Activated naive CD8-positive, alpha-beta T cell treated with anti-CD3 and anti-CD28 coated beads for 36 hours (primary cell): ENCODE results near the gene HTRA2. TPM values are rescaled to one million over a fixed set of nuclear protein-coding genes. Genes with fewer than 3 reads are reported as not detected.
"Not testable (repeated sequence)": the region's sequence is repeated elsewhere in the genome, so short reads cannot be mapped to it uniquely, and the experiment has no call there.

Experiments used
- DNase-seq: peaks from one replicate; pipeline ENCODE4 v3.0.0; 2021
- H3K27ac Mint-ChIP-seq: one replicate; pipeline ENCODE4 v1.8.0; 2022; ENCODE audit warnings: mild to moderate bottlenecking, moderate library complexity, mixed read lengths
- H3K27me3 Mint-ChIP-seq: one replicate; pipeline ENCODE4 v1.8.0; 2022; ENCODE audit warnings: mild to moderate bottlenecking, mixed read lengths
- H3K36me3 Mint-ChIP-seq: one replicate; pipeline ENCODE4 v1.8.0; 2021; ENCODE audit warnings: mild to moderate bottlenecking, mixed read lengths
- H3K4me1 Mint-ChIP-seq: one replicate; pipeline ENCODE4 v1.8.0; 2021; ENCODE audit warnings: mixed read lengths
- H3K4me3 Mint-ChIP-seq: one replicate; pipeline ENCODE4 v1.8.0; 2022; ENCODE audit warnings: mild to moderate bottlenecking, moderate library complexity, mixed read lengths
- H3K9me3 Mint-ChIP-seq: one replicate; pipeline ENCODE4 v1.8.0; 2022; ENCODE audit warnings: mixed read lengths
- total RNA-seq, 2 experiments: library from RNA; stranded (reverse); gene quantifications; one replicate each; pipeline ENCODE4 v1.2.3, GENCODE V29; 2021

Gene HTRA2
- 10 to 100 TPM; 56.8 to 59.3 TPM for total RNA-seq

GRCh38 chr2:74529357-74530238, at the start of gene HTRA2, which contains the start of gene AUP1:
Gene HTRA2 (plus strand): TSS chr2:74529933. CDS start chr2:74530007, 74 bp downstream.
Gene AUP1 (minus strand): TSS chr2:74529706. CDS start chr2:74529629, 77 bp downstream.
- H3K4me3 Mint-ChIP-seq: peak within 1 kb of the TSS; percentile 98
- peak within 1 kb of the TSS; percentile 98 for H3K27ac Mint-ChIP-seq
- no peaks in the 10 kb centered on the region for H3K27me3 Mint-ChIP-seq
- H3K4me1 Mint-ChIP-seq: peaks cover 40% of the 10 kb centered on the region
- H3K9me3 Mint-ChIP-seq: peaks cover 2% of the 10 kb centered on the region
- DNase-seq: peak; percentile 96
- peaks cover 64% of the 10 kb centered on the region for H3K36me3 Mint-ChIP-seq

GRCh38 chr2:74481431-74481830, 48.3 kb upstream of the HTRA2 start:
- Mint-ChIP-seq H3K4me1 (peaks cover 27% of the 10 kb centered on the region), H3K4me3 (peak overlapping the region; percentile 99)

GRCh38 chr2:74481961-74482800, 47.6 kb upstream of the HTRA2 start:
- no peaks in the 10 kb centered on the region for H3K27me3 Mint-ChIP-seq
- peak overlapping the region; percentile 100 for H3K27ac Mint-ChIP-seq
- H3K4me1 Mint-ChIP-seq: peaks cover 27% of the 10 kb centered on the region
- DNase-seq: peak; percentile 72
- peak overlapping the region; percentile 99 for H3K4me3 Mint-ChIP-seq
- peaks cover 25% of the 10 kb centered on the region for H3K36me3 Mint-ChIP-seq
- H3K9me3 Mint-ChIP-seq: no peaks in the 10 kb centered on the region

More at GRCh38 chr2:74481431-74481830, 48.3 kb upstream of the HTRA2 start:
- Mint-ChIP-seq H3K36me3 (peaks cover 27% of the 10 kb centered on the region), H3K27ac (no peak overlapping the region), H3K27me3 (no peaks in the 10 kb centered on the region), H3K9me3 (no peaks in the 10 kb centered on the region)
- no peak for DNase-seq

GRCh38 chr2:74482801-74483674, 46.7 kb upstream of the HTRA2 start, which contains the start of the genes CCDC142 and TTC31:
Gene CCDC142 (minus strand): TSS chr2:74482998. CDS start chr2:74482837, 161 bp downstream.
Gene TTC31 (plus strand): TSS chr2:74483081. CDS start chr2:74483096, 15 bp downstream.
- Mint-ChIP-seq H3K27me3 (no peaks in the 10 kb centered on the region), H3K4me1 (peaks cover 27% of the 10 kb centered on the region), H3K36me3 (peaks cover 25% of the 10 kb centered on the region), H3K27ac (peak within 1 kb of the TSS; percentile 100), H3K4me3 (peak within 1 kb of the TSS; percentile 99), H3K9me3 (no peaks in the 10 kb centered on the region)
- peak; percentile 91 for DNase-seq

- peaks cover 25% of the 10 kb centered on the region for H3K36me3 Mint-ChIP-seq
- not testable (repeated sequence) for H3K27me3 Mint-ChIP-seq, H3K9me3 Mint-ChIP-seq, DNase-seq
- peak overlapping the region; percentile 100 for H3K27ac Mint-ChIP-seq
- peaks cover 27% of the 10 kb centered on the region for H3K4me1 Mint-ChIP-seq
- H3K4me3 Mint-ChIP-seq: peak overlapping the region; percentile 99
These were observed 46.0 kb upstream of the HTRA2 start for GRCh38 chr2:74483675-74484164.

- H3K4me1 Mint-ChIP-seq: peaks cover 14% of the 10 kb centered on the region
- H3K9me3 Mint-ChIP-seq: no peaks in the 10 kb centered on the region
- no peak overlapping the region for H3K4me3 Mint-ChIP-seq
- H3K27ac Mint-ChIP-seq: no peak overlapping the region
- no peak for DNase-seq
- H3K36me3 Mint-ChIP-seq: peaks cover 11% of the 10 kb centered on the region
- no peaks in the 10 kb centered on the region for H3K27me3 Mint-ChIP-seq
These were observed 43.6 kb upstream of the HTRA2 start for GRCh38 chr2:74486141-74486540.

- H3K36me3 Mint-ChIP-seq: peaks cover 11% of the 10 kb centered on the region
- peaks cover 4% of the 10 kb centered on the region for H3K4me1 Mint-ChIP-seq
- H3K4me3 Mint-ChIP-seq: no peak overlapping the region
- no peaks in the 10 kb centered on the region for H3K9me3 Mint-ChIP-seq
- no peak for DNase-seq
- no peak overlapping the region for H3K27ac Mint-ChIP-seq
- no peaks in the 10 kb centered on the region for H3K27me3 Mint-ChIP-seq
These were observed 40.9 kb upstream of the HTRA2 start for GRCh38 chr2:74488643-74489481.

- H3K27me3 Mint-ChIP-seq: no peaks in the 10 kb centered on the region
- H3K27ac Mint-ChIP-seq: no peak overlapping the region
- H3K4me1 Mint-ChIP-seq: no peaks in the 10 kb centered on the region
- H3K9me3 Mint-ChIP-seq: no peaks in the 10 kb centered on the region
- no peak for DNase-seq
- no peak overlapping the region for H3K4me3 Mint-ChIP-seq
- H3K36me3 Mint-ChIP-seq: peaks cover 16% of the 10 kb centered on the region
These were observed 39.8 kb upstream of the HTRA2 start for GRCh38 chr2:74489906-74490305.

GRCh38 chr2:74491648-74492544, 37.8 kb upstream of the HTRA2 start:
- Mint-ChIP-seq H3K27ac (no peak overlapping the region), H3K9me3 (no peaks in the 10 kb centered on the region), H3K4me1 (no peaks in the 10 kb centered on the region), H3K27me3 (no peaks in the 10 kb centered on the region), H3K4me3 (no peak overlapping the region), H3K36me3 (peaks cover 12% of the 10 kb centered on the region)
- DNase-seq: no peak

- no peak overlapping the region for H3K4me3 Mint-ChIP-seq
- no peak for DNase-seq
- H3K27ac Mint-ChIP-seq: peak overlapping the region; percentile 4
- peaks cover 13% of the 10 kb centered on the region for H3K27me3 Mint-ChIP-seq
- no peaks in the 10 kb centered on the region for H3K9me3 Mint-ChIP-seq
- H3K4me1 Mint-ChIP-seq: peaks cover 10% of the 10 kb centered on the region
- H3K36me3 Mint-ChIP-seq: peaks cover 12% of the 10 kb centered on the region
These were observed 36.2 kb upstream of the HTRA2 start for GRCh38 chr2:74493546-74493945.

GRCh38 chr2:74495440-74495839, 34.3 kb upstream of the HTRA2 start:
- no peaks in the 10 kb centered on the region for H3K9me3 Mint-ChIP-seq
- H3K4me1 Mint-ChIP-seq: peaks cover 19% of the 10 kb centered on the region
- no peak overlapping the region for H3K4me3 Mint-ChIP-seq

GRCh38 chr2:74496997-74497776, 32.5 kb upstream of the HTRA2 start:
- H3K4me3 Mint-ChIP-seq: peak overlapping the region; percentile 73
- H3K36me3 Mint-ChIP-seq: peaks cover 11% of the 10 kb centered on the region
- H3K27me3 Mint-ChIP-seq: peaks cover 48% of the 10 kb centered on the region
- H3K4me1 Mint-ChIP-seq: peaks cover 23% of the 10 kb centered on the region
- no peak overlapping the region for H3K27ac Mint-ChIP-seq
- no peaks in the 10 kb centered on the region for H3K9me3 Mint-ChIP-seq
- no peak for DNase-seq

More at GRCh38 chr2:74495440-74495839, 34.3 kb upstream of the HTRA2 start:
- Mint-ChIP-seq H3K27me3 (peaks cover 31% of the 10 kb centered on the region), H3K36me3 (peaks cover 12% of the 10 kb centered on the region), H3K27ac (no peak overlapping the region)
- DNase-seq: no peak
